ENCODE results near the gene ROS1.
"Not testable (repeated sequence)": the region's sequence is repeated elsewhere in the genome, so short reads cannot be mapped to it uniquely, and the experiment has no call there.

The ROS1 gene

DNA sequence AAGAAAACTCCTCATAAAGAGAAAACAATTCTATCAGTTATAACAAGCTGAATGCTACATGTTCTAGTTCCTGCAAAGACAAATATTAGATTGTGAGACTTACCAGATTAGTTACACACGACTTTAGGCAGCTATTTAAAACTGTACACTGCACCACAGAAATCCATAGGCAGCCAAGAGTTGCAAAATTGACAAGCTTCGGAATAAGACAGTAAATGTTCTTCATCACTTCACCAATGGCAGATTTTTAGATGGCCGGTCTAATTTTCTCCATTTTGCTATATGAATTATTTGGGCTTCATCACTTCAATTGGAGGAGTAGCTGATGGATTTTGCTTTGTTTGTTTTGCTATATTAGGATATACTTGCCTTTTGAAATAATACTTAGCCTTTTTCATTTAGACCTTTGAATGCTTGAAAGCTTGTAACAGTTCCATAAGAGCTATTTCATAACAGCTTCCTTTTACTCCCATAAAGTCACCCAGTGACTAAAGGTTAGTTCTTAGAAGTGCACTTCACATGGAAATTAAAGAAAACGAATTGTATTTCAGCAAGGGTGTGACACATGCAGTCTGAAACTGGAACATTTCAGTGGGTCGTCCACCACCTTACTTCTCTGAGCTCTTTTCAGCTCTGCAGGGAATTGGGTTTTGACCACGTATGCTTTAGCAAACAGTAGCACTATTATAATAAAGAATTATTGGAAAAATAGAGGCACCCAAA lies at the start of gene ROS1:
TSS of gene ROS1 (minus strand) at position 512 of the 723 bp plus-strand sequence. CDS start at position 226, 286 bp downstream.
- no peak within 1 kb of the TSS for H3K4me3 ChIP-seq (ENCODE audit: low read depth, low read length)
- TF ChIP-seq, protein P1, sequence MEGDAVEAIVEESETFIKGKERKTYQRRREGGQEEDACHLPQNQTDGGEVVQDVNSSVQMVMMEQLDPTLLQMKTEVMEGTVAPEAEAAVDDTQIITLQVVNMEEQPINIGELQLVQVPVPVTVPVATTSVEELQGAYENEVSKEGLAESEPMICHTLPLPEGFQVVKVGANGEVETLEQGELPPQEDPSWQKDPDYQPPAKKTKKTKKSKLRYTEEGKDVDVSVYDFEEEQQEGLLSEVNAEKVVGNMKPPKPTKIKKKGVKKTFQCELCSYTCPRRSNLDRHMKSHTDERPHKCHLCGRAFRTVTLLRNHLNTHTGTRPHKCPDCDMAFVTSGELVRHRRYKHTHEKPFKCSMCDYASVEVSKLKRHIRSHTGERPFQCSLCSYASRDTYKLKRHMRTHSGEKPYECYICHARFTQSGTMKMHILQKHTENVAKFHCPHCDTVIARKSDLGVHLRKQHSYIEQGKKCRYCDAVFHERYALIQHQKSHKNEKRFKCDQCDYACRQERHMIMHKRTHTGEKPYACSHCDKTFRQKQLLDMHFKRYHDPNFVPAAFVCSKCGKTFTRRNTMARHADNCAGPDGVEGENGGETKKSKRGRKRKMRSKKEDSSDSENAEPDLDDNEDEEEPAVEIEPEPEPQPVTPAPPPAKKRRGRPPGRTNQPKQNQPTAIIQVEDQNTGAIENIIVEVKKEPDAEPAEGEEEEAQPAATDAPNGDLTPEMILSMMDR (conservative IDR thresholded peaks at IDR 0.05; ENCODE audit: low read depth, low read length) = no peak
- DNase-seq (ENCODE audit: low read depth) = no peak

DNA sequence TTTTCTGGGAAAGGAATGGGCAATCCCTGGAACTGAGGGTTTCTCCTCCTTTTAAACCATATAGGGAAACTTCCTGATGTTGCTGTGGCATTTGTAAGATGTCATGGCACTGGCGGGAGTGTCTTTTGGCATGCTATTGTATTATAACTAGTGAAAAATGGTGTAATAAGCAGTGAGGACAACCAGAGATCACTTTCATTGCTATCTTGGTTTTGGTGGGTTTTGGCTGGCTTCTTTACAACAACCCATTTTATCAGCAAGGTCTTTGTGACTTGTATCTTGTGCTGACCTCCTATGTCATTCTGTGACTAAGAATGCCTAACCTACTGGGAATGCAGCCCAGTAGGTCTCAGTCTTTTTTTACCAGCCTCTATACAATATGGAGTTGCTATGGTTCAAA lies 47.7 kb upstream of the ROS1 start:
- DNase-seq (ENCODE audit: low read depth) = no peak
- H3K4me3 ChIP-seq (ENCODE audit: low read depth, low read length) = no peak overlapping the region
- TF ChIP-seq, protein P1 (conservative IDR thresholded peaks at IDR 0.05; ENCODE audit: low read depth, low read length) = no peak

DNA sequence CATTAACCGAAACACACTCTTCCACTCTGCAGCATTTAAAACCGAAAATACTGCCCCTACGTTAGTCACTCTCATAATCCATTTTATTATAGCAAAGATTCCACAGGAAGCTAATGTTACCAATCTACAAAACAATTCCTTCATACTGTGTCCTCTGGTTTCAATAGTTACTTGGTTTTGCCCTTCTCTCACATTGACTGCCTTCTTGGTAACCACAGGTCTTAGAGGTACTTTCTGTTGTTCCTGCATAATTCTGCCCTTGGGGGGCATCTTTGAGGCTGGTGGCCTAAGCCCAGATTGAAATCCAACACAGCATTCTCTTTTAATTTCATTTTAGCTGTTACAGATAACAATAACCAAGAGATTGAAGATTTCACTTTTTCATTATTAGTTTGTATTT lies 46.9 kb upstream of the ROS1 start:
- TF ChIP-seq, protein P1 (conservative IDR thresholded peaks at IDR 0.05; ENCODE audit: low read depth, low read length) = no peak
- no peak for DNase-seq (ENCODE audit: low read depth)
- no peak overlapping the region for H3K4me3 ChIP-seq (ENCODE audit: low read depth, low read length)

DNA sequence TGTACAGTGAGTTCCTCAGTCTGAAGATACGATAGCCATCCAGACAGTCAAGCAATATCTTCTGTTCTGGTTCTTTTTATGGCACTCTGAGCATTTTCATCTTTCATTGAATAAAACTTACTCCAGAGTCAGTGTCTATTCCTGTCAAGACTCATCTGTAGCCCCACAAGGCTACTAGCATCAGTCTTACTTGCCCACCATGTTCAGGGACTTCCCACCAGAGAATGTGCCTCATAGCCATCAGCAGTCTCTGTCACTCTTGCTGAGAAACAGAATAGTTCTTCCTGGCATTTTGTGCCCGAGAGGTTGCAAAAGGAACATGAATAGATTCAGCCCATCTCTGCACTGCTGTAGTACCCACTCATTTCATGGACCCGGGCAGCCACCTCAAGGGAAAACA lies 44.0 kb upstream of the ROS1 start:
- TF ChIP-seq, protein P1 (conservative IDR thresholded peaks at IDR 0.05; ENCODE audit: low read depth, low read length) = no peak
- DNase-seq (ENCODE audit: low read depth) = no peak
- no peak overlapping the region for H3K4me3 ChIP-seq (ENCODE audit: low read depth, low read length)

DNA sequence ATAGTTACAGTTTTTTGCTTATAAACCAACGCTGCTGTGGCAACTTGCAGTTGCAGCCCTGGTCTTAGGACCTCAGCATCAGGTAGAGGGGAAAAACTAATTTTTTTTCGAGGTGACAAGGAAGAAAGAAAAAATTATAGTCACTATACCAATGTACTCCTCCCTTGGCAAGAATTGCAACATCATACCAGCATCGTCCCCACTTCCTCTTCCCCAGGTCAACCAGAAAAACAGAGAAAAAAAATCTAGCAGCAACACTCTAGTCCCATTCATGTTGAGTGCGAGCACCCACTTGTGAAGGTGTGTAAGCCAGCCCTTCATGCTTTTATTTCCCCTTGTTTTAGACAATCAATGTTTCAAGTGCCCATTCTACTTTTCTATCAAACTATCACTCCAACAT lies 43.6 kb upstream of the ROS1 start:
- TF ChIP-seq, protein P1 (conservative IDR thresholded peaks at IDR 0.05; ENCODE audit: low read depth, low read length) = no peak
- no peak for DNase-seq (ENCODE audit: low read depth)
- H3K4me3 ChIP-seq (ENCODE audit: low read depth, low read length) = no peak overlapping the region

DNA sequence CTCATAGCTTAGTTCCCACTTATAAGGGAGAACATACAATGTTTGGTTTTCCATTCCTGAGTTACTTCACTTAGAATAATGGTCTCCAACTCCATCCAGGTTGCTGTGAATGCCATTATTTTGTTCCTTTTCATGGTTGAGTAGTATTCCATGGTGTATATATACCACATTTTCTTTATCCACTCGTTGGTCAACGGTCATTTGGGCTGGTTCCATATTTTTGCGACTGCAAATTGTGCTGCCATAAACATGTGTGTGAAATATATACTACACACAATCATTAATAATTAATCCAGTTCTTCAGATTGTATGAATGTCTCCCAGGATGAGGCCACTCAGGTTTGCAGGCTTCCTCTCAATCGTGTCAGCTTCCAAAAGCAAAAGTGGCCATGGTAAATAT lies 42.8 kb upstream of the ROS1 start:
- DNase-seq (ENCODE audit: low read depth); H3K4me3 ChIP-seq (ENCODE audit: low read depth, low read length): not testable (repeated sequence)

DNA sequence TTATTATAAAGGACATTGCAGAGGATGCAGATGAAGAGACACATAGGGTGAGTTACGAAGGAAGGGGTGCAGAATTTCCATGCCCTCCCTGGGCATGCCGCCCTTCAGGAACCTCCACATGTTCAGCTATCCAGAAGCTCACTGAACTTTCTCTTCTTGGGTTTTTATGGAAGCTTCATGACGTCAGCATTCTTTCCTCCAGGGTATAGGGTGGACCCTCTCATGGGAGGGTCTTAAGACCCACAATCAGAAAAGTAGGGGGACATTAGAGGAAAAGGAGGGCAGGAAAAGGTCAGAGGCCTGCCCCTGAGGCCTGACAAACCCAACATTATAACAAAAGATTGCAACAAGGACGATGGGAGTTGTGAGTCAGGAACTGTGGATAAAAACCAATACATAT lies 42.1 kb upstream of the ROS1 start:
- no peak for DNase-seq (ENCODE audit: low read depth)
- TF ChIP-seq, protein P1 (conservative IDR thresholded peaks at IDR 0.05; ENCODE audit: low read depth, low read length) = no peak
- H3K4me3 ChIP-seq (ENCODE audit: low read depth, low read length) = no peak overlapping the region

Measured in choroid plexus epithelial cell (primary cell).